GM18909 (cell line): ENCODE measurements around the gene SCN4A.
A peak's percentile ranks its signal among the peaks of the same experiment; 100 is the strongest.
"Not testable (repeated sequence)": the region's sequence is repeated elsewhere in the genome, so short reads cannot be mapped to it uniquely, and the experiment has no call there.

Experiments used
- ATAC-seq: cut with Tn5 transposase; IDR thresholded peaks from one replicate; pipeline ENCODE4 v1.9.1; 2021; ENCODE audit warnings: mild to moderate bottlenecking; ENCODE audit not compliant: unreplicated experiment, poor library complexity

Gene SCN4A

GRCh38 chr17:63940584-63940983, 32.1 kb downstream of the SCN4A start:
- no peak for ATAC-seq

- ATAC-seq, result no peak
These were observed 32.8 kb downstream of the SCN4A start for GRCh38 chr17:63939884-63940283.

GRCh38 chr17:63939401-63939800, 33.3 kb downstream of the SCN4A start:
- ATAC-seq, result no peak

- ATAC-seq, result no peak
These were observed 34.8 kb downstream of the SCN4A start for GRCh38 chr17:63937920-63938319.

- no peak for ATAC-seq
These were observed 35.4 kb downstream of the SCN4A start for GRCh38 chr17:63937319-63937718.

- ATAC-seq, result no peak
These were observed 38.3 kb downstream of the SCN4A start for GRCh38 chr17:63934183-63935112.

- ATAC-seq, result no peak
These were observed 39.1 kb downstream of the SCN4A start for GRCh38 chr17:63933598-63933997.

GRCh38 chr17:63932721-63933120, 40.0 kb downstream of the SCN4A start:
- ATAC-seq, result peak; percentile 8

- peak; percentile 77 for ATAC-seq
These were observed 40.6 kb downstream of the SCN4A start, which contains the start of gene CD79B for GRCh38 chr17:63931981-63932561. TSS of gene CD79B (minus strand) at chr17:63932331. CDS start at chr17:63932261, 70 bp downstream.

GRCh38 chr17:63930951-63931575, 41.7 kb downstream of the SCN4A start:
- peak; percentile 47 for ATAC-seq

GRCh38 chr17:63929860-63930766, 42.6 kb downstream of the SCN4A start:
- no peak for ATAC-seq

GRCh38 chr17:63928966-63929695, 43.6 kb downstream of the SCN4A start:
- no peak for ATAC-seq

GRCh38 chr17:63928172-63928666, 44.5 kb downstream of the SCN4A start:
- no peak for ATAC-seq

GRCh38 chr17:63927464-63928171, 45.1 kb downstream of the SCN4A start:
- no peak for ATAC-seq

GRCh38 chr17:63926164-63926563, 46.6 kb downstream of the SCN4A start:
- ATAC-seq, result no peak

GRCh38 chr17:63925615-63926014, 47.1 kb downstream of the SCN4A start:
- ATAC-seq, result peak; percentile 34

GRCh38 chr17:63922402-63922801, 50.3 kb downstream of the SCN4A start:
- peak; percentile 56 for ATAC-seq

GRCh38 chr17:63920779-63921178, 51.9 kb downstream of the SCN4A start:
- not testable (repeated sequence) for ATAC-seq

- ATAC-seq, result not testable (repeated sequence)
These were observed 52.7 kb downstream of the SCN4A start for GRCh38 chr17:63920050-63920449.
